A673 (cell line): ENCODE results near the gene THOC6.
"Not testable (repeated sequence)": the region's sequence is repeated elsewhere in the genome, so short reads cannot be mapped to it uniquely, and the experiment has no call there.

Source experiments
- EZH2 ChIP-seq: fragments of 200-600 bp; sonication (generic); IDR thresholded peaks from 2 replicates; pipeline ENCODE4 v1.6.1; 2017; ENCODE audit warnings: borderline replicate concordance, low read depth, mild to moderate bottlenecking, mixed read lengths, antibody characterized with exemption, low read length; ENCODE audit not compliant: poor library complexity, severe bottlenecking
- TF ChIP-seq, protein P1 (sequence below): fragments of 300-800, 200-600 bp; sonication (generic); conservative IDR thresholded peaks from 2 replicates; pipeline ENCODE4 v1.5.1; 2017; ENCODE audit warnings: low read depth, mild to moderate bottlenecking, antibody characterized with exemption, low read length, moderate library complexity, mixed read lengths

DNA sequence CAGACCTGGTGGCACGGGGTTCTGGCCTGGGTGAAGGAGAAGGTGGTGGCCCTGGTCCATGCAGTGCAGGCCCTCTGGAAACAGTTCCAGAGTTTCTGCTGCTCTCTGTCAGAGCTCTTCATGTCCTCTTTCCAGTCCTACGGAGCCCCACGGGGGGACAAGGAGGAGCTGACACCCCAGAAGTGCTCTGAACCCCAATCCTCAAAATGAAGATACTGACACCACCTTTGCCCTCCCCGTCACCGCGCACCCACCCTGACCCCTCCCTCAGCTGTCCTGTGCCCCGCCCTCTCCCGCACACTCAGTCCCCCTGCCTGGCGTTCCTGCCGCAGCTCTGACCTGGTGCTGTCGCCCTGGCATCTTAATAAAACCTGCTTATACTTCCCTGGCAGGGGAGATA, 45.3 kb downstream of the THOC6 start:
- TF ChIP-seq, protein P1, sequence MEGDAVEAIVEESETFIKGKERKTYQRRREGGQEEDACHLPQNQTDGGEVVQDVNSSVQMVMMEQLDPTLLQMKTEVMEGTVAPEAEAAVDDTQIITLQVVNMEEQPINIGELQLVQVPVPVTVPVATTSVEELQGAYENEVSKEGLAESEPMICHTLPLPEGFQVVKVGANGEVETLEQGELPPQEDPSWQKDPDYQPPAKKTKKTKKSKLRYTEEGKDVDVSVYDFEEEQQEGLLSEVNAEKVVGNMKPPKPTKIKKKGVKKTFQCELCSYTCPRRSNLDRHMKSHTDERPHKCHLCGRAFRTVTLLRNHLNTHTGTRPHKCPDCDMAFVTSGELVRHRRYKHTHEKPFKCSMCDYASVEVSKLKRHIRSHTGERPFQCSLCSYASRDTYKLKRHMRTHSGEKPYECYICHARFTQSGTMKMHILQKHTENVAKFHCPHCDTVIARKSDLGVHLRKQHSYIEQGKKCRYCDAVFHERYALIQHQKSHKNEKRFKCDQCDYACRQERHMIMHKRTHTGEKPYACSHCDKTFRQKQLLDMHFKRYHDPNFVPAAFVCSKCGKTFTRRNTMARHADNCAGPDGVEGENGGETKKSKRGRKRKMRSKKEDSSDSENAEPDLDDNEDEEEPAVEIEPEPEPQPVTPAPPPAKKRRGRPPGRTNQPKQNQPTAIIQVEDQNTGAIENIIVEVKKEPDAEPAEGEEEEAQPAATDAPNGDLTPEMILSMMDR: not testable (repeated sequence)
- TF ChIP-seq EZH2: not testable (repeated sequence)
